IMR-90 (cell line): Measurements from ENCODE around the gene SP8. TPM values are rescaled to one million over a fixed set of nuclear protein-coding genes. Genes with fewer than 3 reads are reported as not detected.

Experiments used
- ATAC-seq: fragments of 200-7000 bp; cut with Tn5 transposase; 2 replicates; pipeline ENCODE4 v1.9.1; 2020; ENCODE audit warnings: low read depth, mild to moderate bottlenecking, moderate library complexity
- BruUV-seq: library from RNA; stranded (reverse); fragments of 400-500 nt; replicated peaks from 2 replicates; lab custom pipeline; 2021; lab: Mats Ljungman, UMichigan
- CTCF ChIA-PET: fragments of 300-600 bp; formaldehyde crosslinking; extraction: SDS; loops from one replicate; lab custom pipeline; 2021; ENCODE audit warnings: antibody characterized with exemption; lab: Yijun Ruan, JAX
- POLR2A ChIA-PET: fragments of 300-600 bp; sonication (Branson Sonifier 250); formaldehyde crosslinking; loops from one replicate; lab custom pipeline; 2022; ENCODE audit warnings: antibody characterized with exemption; ENCODE audit not compliant: unreplicated experiment; lab: Charles Lee
- DNase-seq: peaks from one replicate; pipeline ENCODE4 v3.0.0; 2013
- H2AFZ ChIP-seq: replicated peaks from 2 replicates; pipeline ENCODE3; 2013; ENCODE audit warnings: low read length, mild to moderate bottlenecking; ENCODE audit not compliant: poor library complexity
- H2AK5ac ChIP-seq: 2 replicates; pipeline ENCODE4 v1.6.1; 2013; ENCODE audit warnings: low read depth, low read length, inconsistent platforms
- H2AK9ac ChIP-seq: replicated peaks from 2 replicates; pipeline ENCODE3; 2013; ENCODE audit warnings: mild to moderate bottlenecking, low read depth, low read length, moderate library complexity; ENCODE audit not compliant: poor library complexity
- H2BK120ac ChIP-seq: 2 replicates; pipeline ENCODE4 v1.6.1; 2013; ENCODE audit warnings: low read depth, low read length, inconsistent platforms
- H2BK15ac ChIP-seq: 3 replicates; pipeline ENCODE4 v1.6.1; 2013; ENCODE audit warnings: low read depth, low read length, inconsistent platforms
- H2BK20ac ChIP-seq: 2 replicates; pipeline ENCODE4 v1.6.1; 2013; ENCODE audit warnings: low read depth, mild to moderate bottlenecking, inconsistent platforms, low read length, moderate library complexity
- H2BK5ac ChIP-seq: 2 replicates; pipeline ENCODE4 v1.6.1; 2013; ENCODE audit warnings: mild to moderate bottlenecking, low read depth, low read length, inconsistent platforms; ENCODE audit not compliant: poor library complexity, severe bottlenecking
- H3K14ac ChIP-seq: replicated peaks from 2 replicates; pipeline ENCODE4 v1.6.1; 2013; ENCODE audit warnings: low read depth, low read length, inconsistent platforms
- H3K18ac ChIP-seq: 2 replicates; pipeline ENCODE4 v1.6.1; 2013; ENCODE audit warnings: low read depth, low read length, control low read depth
- H3K23ac ChIP-seq: 2 replicates; pipeline ENCODE4 v1.6.1; 2013; ENCODE audit warnings: low read depth, low read length, inconsistent platforms
- H3K27ac ChIP-seq: 2 replicates; pipeline ENCODE4 v1.5.1; 2013; ENCODE audit warnings: mild to moderate bottlenecking, control low read depth, low read length; ENCODE audit not compliant: insufficient read depth
- H3K27me3 ChIP-seq: 2 replicates; pipeline ENCODE4 v1.6.1; 2013; ENCODE audit warnings: low read length; ENCODE audit not compliant: control insufficient read depth, insufficient read depth
- H3K36me3 ChIP-seq: 2 replicates; pipeline ENCODE4 v1.6.1; 2013; ENCODE audit warnings: low read length, mixed read lengths; ENCODE audit not compliant: control insufficient read depth, insufficient read depth
- H3K4ac ChIP-seq: 2 replicates; pipeline ENCODE4 v1.6.1; 2013; ENCODE audit warnings: low read depth, low read length, inconsistent platforms
- H3K4me1 ChIP-seq: 2 replicates; pipeline ENCODE4 v1.6.1; 2013; ENCODE audit warnings: low read length, mixed read lengths; ENCODE audit not compliant: control insufficient read depth, insufficient read depth
- H3K4me2 ChIP-seq: 2 replicates; pipeline ENCODE4 v1.6.1; 2013; ENCODE audit warnings: low read depth, mild to moderate bottlenecking, control low read depth, low read length, moderate library complexity
- H3K4me3 ChIP-seq: 2 replicates; pipeline ENCODE4 v1.5.1; 2013; ENCODE audit warnings: low read depth, mild to moderate bottlenecking, control low read depth, low read length, moderate library complexity; ENCODE audit not compliant: insufficient read depth
- H3K56ac ChIP-seq: 2 replicates; pipeline ENCODE4 v1.6.1; 2013; ENCODE audit warnings: low read length, inconsistent platforms; ENCODE audit not compliant: insufficient read depth; ENCODE audit errors: extremely low read depth
- H3K79me1 ChIP-seq, 2 experiments: 2 replicates each; pipeline ENCODE4 v1.6.1; 2013; ENCODE audit warnings: low read length in 2 of 2, inconsistent platforms in 1 of 2, low read depth in 1 of 2
- H3K9ac ChIP-seq: 2 replicates; pipeline ENCODE4 v1.6.1; 2013; ENCODE audit warnings: low read depth, low read length, control low read depth
- H3K9me1 ChIP-seq: 2 replicates; pipeline ENCODE4 v1.6.1; 2013; ENCODE audit warnings: low read length, inconsistent platforms; ENCODE audit not compliant: insufficient read depth
- H3K9me3 ChIP-seq: 2 replicates; pipeline ENCODE4 v1.6.1; 2013; ENCODE audit warnings: low read length; ENCODE audit not compliant: control insufficient read depth, insufficient read depth
- H4K20me1 ChIP-seq: 2 replicates; pipeline ENCODE4 v1.6.1; 2013; ENCODE audit warnings: low read length, inconsistent platforms; ENCODE audit not compliant: insufficient read depth
- H4K5ac ChIP-seq: 2 replicates; pipeline ENCODE4 v1.6.1; 2013; ENCODE audit warnings: mild to moderate bottlenecking, low read depth, low read length, control low read depth
- H4K8ac ChIP-seq, 2 experiments: 2 replicates each; pipeline ENCODE4 v1.6.1; 2013; ENCODE audit warnings: low read depth in 2 of 2, low read length in 2 of 2, control low read depth in 1 of 2, inconsistent platforms in 1 of 2
- H4K91ac ChIP-seq: 2 replicates; pipeline ENCODE4 v1.6.1; 2013; ENCODE audit warnings: low read depth, low read length, inconsistent platforms; ENCODE audit not compliant: insufficient read depth
- CEBPB ChIP-seq: IDR thresholded peaks from 2 replicates; pipeline ENCODE4 v1.6.1; 2012; ENCODE audit warnings: low read depth, low read length, improper control_type of control experiment
- RAD21 ChIP-seq: IDR thresholded peaks from 2 replicates; pipeline ENCODE4 v1.6.1; 2012; ENCODE audit warnings: low read length, improper control_type of control experiment
- WGBS, 2 experiments: methylation state at CpG; one replicate each; pipeline versions ENCODE4 v1.1.5 to v1.1.7; 2013; ENCODE audit warnings: missing lambda C conversion rate in 2 of 2; ENCODE audit not compliant: insufficient read length in 1 of 2; ENCODE audit errors: extremely low coverage in 2 of 2; 5-methylcytosine and 5-hydroxymethylcytosine counted together
- dilution Hi-C: fragments of 300-500 bp; cut with HindIII; formaldehyde crosslinking; loops from one replicate; pipeline ENCODE4 v1.14.3; 2018; ENCODE audit warnings: low sequenced_read_pairs; ENCODE audit not compliant: unreplicated experiment
- in situ Hi-C: fragments of 300-500 bp; cut with MboI; formaldehyde crosslinking; loops from 3 replicates; pipeline ENCODE4 v1.14.3; 2019; ENCODE audit warnings: low sequenced_read_pairs, inconsistent platforms, mixed read lengths
- intact Hi-C: fragments of 100-400 bp; cut with micrococcal nuclease; formaldehyde crosslinking; loops from 2 replicates; pipeline ENCODE4 v1.10.0; 2022
- polyA plus RNA-seq, 3 experiments: library from polyadenylated mRNA; depleted of rRNA; stranded (reverse); fragments of >200 nt; gene quantifications; 2 replicates each; pipeline ENCODE4 v1.2.3, GENCODE V29; 2012; ENCODE audit warnings: low replicate concordance in 1 of 3
- total RNA-seq: library from RNA; depleted of rRNA; stranded (reverse); fragments of >200 nt; gene quantifications from 2 replicates; pipeline ENCODE4 v1.2.3, GENCODE V29; 2012

The SP8 gene
- total and polyA plus RNA-seq, 2 of the 4 experiments (the other 2 are of a cell fraction) = not detected

GRCh38 chr7:20738518-20739481 lies 47.9 kb downstream of the SP8 start:
- Histone ChIP-seq H3K9me1 (no peaks in the 10 kb centered on the region), H3K27ac (no peak overlapping the region), H2BK5ac (no peak overlapping the region), H4K20me1 (no peaks in the 10 kb centered on the region), H2AK5ac (no peak overlapping the region), H3K23ac (no peak overlapping the region), H3K14ac (no peak overlapping the region), H4K8ac (no peak overlapping the region), H2AK9ac (no peak overlapping the region), H4K91ac (no peak overlapping the region), H2BK20ac (no peak overlapping the region), H3K79me1 (no peaks in the 10 kb centered on the region), H2BK15ac (no peak overlapping the region), H3K9ac (no peak overlapping the region), H3K36me3 (no peaks in the 10 kb centered on the region), H3K56ac (no peak overlapping the region), H3K4me3 (no peak overlapping the region), H4K5ac (no peak overlapping the region), H3K18ac (no peak overlapping the region), H3K9me3 (0 out of 2 replicates have a peak, but pooled peaks cover 2% of the 10 kb centered on the region), H3K4ac (no peak overlapping the region), H3K27me3 (no peaks in the 10 kb centered on the region), H3K4me2 (no peak overlapping the region), H2BK120ac (no peak overlapping the region), H2AFZ (no peak overlapping the region), H3K4me1 (no peaks in the 10 kb centered on the region)
- 100% methylated on average over 1 of the region's 11 CpGs; no CpG with 5 or more reads in 1 of the 2 experiments for WGBS, 2 experiments
- peak; percentile 75 for TF ChIP-seq CEBPB
- no peak for TF ChIP-seq RAD21
- intact Hi-C loops = no loop called here
- CTCF ChIA-PET = no interaction called here
- POLR2A ChIA-PET = no interaction called here
- ATAC-seq (no peak), DNase-seq (no peak)
- in situ Hi-C loops = no loop called here
- BruUV-seq = no TSS peak
- dilution Hi-C loops = no loop called here
